ENCODE data around the gene PRPF6. TPM values are rescaled to one million over a fixed set of nuclear protein-coding genes. Genes with fewer than 3 reads are reported as not detected.

Gene PRPF6
- total and polyA plus RNA-seq, 2 donors (not counting 3 experiments of a cell fraction or from before 2014, with no cell fraction given): 35.3 to 67.4 TPM

- peaks cover 3 to 5% of the 10 kb centered on the region in 2 experiments for H3K36me3 ChIP-seq (ENCODE audit: control insufficient read depth in 2 of 2, extremely low read depth in 1 of 2, insufficient read depth in 2 of 2, low read length in 2 of 2)
- H3K9me3 ChIP-seq (replicated peaks; ENCODE audit: control insufficient read depth, insufficient read depth, low read length): no peaks in the 10 kb centered on the region
- no TSS peak for BruUV-seq (replicated peaks)
- no peak within 1 kb of the TSS for H3K27ac ChIP-seq (ENCODE audit: insufficient read depth, low read depth, low read length)
- ChIA-PET POLR2A (no interaction called here), CTCF (interaction anchor here (0.6 to 4.2 kb wide), 25 partner anchors 11 to 484 kb away, joined by 3 to 34 read pairs (median 5); partner anchors contain the start of genes OPRL1, PPDPF, PTK6 and RGS19)
- TF ChIP-seq POLR2AphosphoS5 (IDR thresholded peaks at IDR 0.05; ENCODE audit: insufficient read depth, low read depth, low read length) (no peak), CTCF (IDR thresholded peaks at IDR 0.05; ENCODE audit: extremely low read depth in 1 of 2, insufficient read depth in 1 of 2, low read depth in 1 of 2, low read length in 2 of 2) (peak in 1 of 2 donors; percentile 17)
- FAIRE-seq: no peak
- DNase-seq (ENCODE audit: low read depth, low spot score): peak; percentile 35
- peaks cover 20% of the 10 kb centered on the region for H3K4me1 ChIP-seq (ENCODE audit: control insufficient read depth, extremely low read depth, insufficient read depth, low read length)
- H3K79me2 ChIP-seq (ENCODE audit: control insufficient read depth, insufficient read depth, low read length): peaks cover 16% of the 10 kb centered on the region
- H3K4me2 ChIP-seq (ENCODE audit: insufficient read depth, low read length): peak within 1 kb of the TSS; percentile 51
- no peaks in the 10 kb centered on the region for H3K9me1 ChIP-seq (replicated peaks; ENCODE audit: control insufficient read depth, extremely low read depth, insufficient read depth, low read length)
- H3K27me3 ChIP-seq (ENCODE audit: control insufficient read depth in 2 of 2, insufficient read depth in 2 of 2, low read length in 2 of 2): no peaks in the 10 kb centered on the region
- H2AFZ ChIP-seq (ENCODE audit: low read depth, low read length): peak within 1 kb of the TSS; percentile 36
- H4K20me1 ChIP-seq (replicated peaks; ENCODE audit: control insufficient read depth, extremely low read depth, insufficient read depth, low read length): no peaks in the 10 kb centered on the region
- dilution Hi-C loops (cut with MboI; ENCODE audit: extremely low pct_ligation_motif_present, low sequenced_read_pairs): no loop called here
- no peak within 1 kb of the TSS for H3K9ac ChIP-seq (replicated peaks; ENCODE audit: extremely low read depth, insufficient read depth, low read length)
- intact Hi-C loops (cut with micrococcal nuclease): no loop called here
- H3K4me3 ChIP-seq (replicated peaks in 1 of 3; ENCODE audit: insufficient read depth in 1 of 3, low read depth in 1 of 3, low read length in 3 of 3): peak within 1 kb of the TSS; percentile 27 to 40 (median 30)
Observed at GRCh38 chr20:63979557-63980316, 1.2 kb upstream of the PRPF6 start, which contains the start of gene SAMD10. Gene SAMD10, minus strand, starts transcription at chr20:63979642. Its CDS starts 175 bp downstream, at chr20:63979467.

- POLR2A ChIA-PET: interaction anchor here (0.6 to 0.7 kb wide), 3 partner anchors 8 to 618 kb away, joined by 3 read pairs; no protein-coding TSS in a partner anchor
- Histone ChIP-seq H3K27me3 (ENCODE audit: control insufficient read depth in 2 of 2, insufficient read depth in 2 of 2, low read length in 2 of 2) (no peaks in the 10 kb centered on the region), H3K4me3 (replicated peaks in 1 of 3; ENCODE audit: insufficient read depth in 1 of 3, low read depth in 1 of 3, low read length in 3 of 3) (peak overlapping the region in 1 of 3 experiments; percentile 67), H3K79me2 (ENCODE audit: control insufficient read depth, insufficient read depth, low read length) (peaks cover 16% of the 10 kb centered on the region), H3K9me1 (replicated peaks; ENCODE audit: control insufficient read depth, extremely low read depth, insufficient read depth, low read length) (no peaks in the 10 kb centered on the region), H4K20me1 (replicated peaks; ENCODE audit: control insufficient read depth, extremely low read depth, insufficient read depth, low read length) (no peaks in the 10 kb centered on the region), H3K9me3 (replicated peaks; ENCODE audit: control insufficient read depth, insufficient read depth, low read length) (no peaks in the 10 kb centered on the region), H3K9ac (replicated peaks; ENCODE audit: extremely low read depth, insufficient read depth, low read length) (no peak overlapping the region), H3K4me2 (ENCODE audit: insufficient read depth, low read length) (peak overlapping the region; percentile 51), H3K27ac (ENCODE audit: insufficient read depth, low read depth, low read length) (no peak overlapping the region), H3K4me1 (ENCODE audit: control insufficient read depth, extremely low read depth, insufficient read depth, low read length) (peaks cover 20% of the 10 kb centered on the region), H3K36me3 (ENCODE audit: control insufficient read depth in 2 of 2, extremely low read depth in 1 of 2, insufficient read depth in 2 of 2, low read length in 2 of 2) (peaks cover 3 to 7% of the 10 kb centered on the region in 2 experiments), H2AFZ (ENCODE audit: low read depth, low read length) (no peak overlapping the region)
- no peak for FAIRE-seq
- DNase-seq (ENCODE audit: low read depth, low spot score): no peak
- dilution Hi-C loops (cut with MboI; ENCODE audit: extremely low pct_ligation_motif_present, low sequenced_read_pairs) (no loop called here), intact Hi-C loops (cut with micrococcal nuclease) (no loop called here)
- TF ChIP-seq MAX (IDR thresholded peaks at IDR 0.05; ENCODE audit: insufficient read depth, insufficient read length): no peak
- TF ChIP-seq EZH2 (IDR thresholded peaks at IDR 0.05; ENCODE audit: borderline replicate concordance, low read depth, low read length, severe bottlenecking): no peak
- no peak for TF ChIP-seq CTCF (IDR thresholded peaks at IDR 0.05; ENCODE audit: extremely low read depth in 1 of 2, insufficient read depth in 1 of 2, low read depth in 1 of 2, low read length in 2 of 2)
- CTCF ChIA-PET: interaction anchor here (0.6 to 4.2 kb wide), 31 partner anchors 8 to 484 kb away, joined by 3 to 34 read pairs (median 5); partner anchors contain the start of genes LKAAEAR1, OPRL1, PPDPF and PTK6
- no TSS peak for BruUV-seq (replicated peaks)
Observed at GRCh38 chr20:63980317-63980805, 571 bp upstream of the PRPF6 start.
